Hepatic stellate cell (primary cell): Measurements from ENCODE around the gene ZC3H10.
"Not testable (repeated sequence)": the region's sequence is repeated elsewhere in the genome, so short reads cannot be mapped to it uniquely, and the experiment has no call there.

Source experiments
- DNase-seq: peaks from one replicate; pipeline ENCODE4 v3.0.0; 2011; ENCODE audit warnings: low spot score

Gene ZC3H10

GRCh38 chr12:56103066-56103711 lies 14.9 kb upstream of the ZC3H10 start:
- no peak for DNase-seq

DNA sequence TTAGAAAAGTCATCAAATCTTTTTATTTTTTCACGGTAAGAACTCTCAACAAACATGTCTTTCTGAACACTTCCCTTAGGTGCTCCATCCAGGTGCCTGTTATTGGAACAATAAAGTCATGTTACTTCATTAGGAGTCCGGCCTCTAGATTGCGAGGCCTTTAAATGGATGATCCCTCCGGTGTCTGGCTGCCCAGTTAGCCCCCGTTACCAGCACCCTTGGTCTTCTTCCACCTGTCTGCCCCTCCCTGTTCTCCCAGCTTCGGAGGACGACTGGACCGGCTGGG lies 14.3 kb upstream of the ZC3H10 start:
- no peak for DNase-seq

DNA sequence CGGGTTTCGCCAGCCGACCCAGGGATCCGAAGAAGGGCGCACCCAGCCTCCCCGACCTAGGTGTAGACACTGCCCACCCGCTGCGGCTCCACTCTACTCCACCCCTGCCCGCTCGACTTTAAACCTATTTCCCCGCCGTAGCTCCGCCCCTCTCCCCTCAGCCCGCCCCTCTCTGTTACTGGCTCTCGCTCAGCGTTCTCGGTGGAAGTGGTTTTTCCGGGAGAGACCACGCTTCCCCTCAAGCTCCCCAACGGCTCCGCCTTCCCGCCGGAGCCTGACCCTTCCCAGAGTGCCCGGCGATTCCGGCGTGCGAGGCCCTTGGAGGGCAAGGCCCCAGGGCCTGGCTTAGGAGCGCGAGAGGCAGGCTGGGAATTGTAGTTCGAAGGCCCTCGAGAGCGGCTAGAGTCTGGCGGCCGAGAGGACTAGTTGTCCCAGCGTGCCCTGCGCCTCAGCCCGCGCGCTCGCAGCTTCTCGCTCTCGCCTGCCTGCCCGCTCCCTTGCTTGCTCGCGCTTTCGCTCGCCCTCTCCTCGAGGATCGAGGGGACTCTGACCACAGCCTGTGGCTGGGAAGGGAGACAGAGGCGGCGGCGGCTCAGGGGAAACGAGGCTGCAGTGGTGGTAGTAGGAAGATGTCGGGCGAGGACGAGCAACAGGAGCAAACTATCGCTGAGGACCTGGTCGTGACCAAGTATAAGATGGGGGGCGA lies 13.8 kb upstream of the ZC3H10 start, which contains the start of gene PA2G4:
PA2G4 (plus strand) TSS at position 451 of the 706 bp plus-strand sequence; CDS start at position 630, 179 bp downstream.
- peak; percentile 97 for DNase-seq

DNA sequence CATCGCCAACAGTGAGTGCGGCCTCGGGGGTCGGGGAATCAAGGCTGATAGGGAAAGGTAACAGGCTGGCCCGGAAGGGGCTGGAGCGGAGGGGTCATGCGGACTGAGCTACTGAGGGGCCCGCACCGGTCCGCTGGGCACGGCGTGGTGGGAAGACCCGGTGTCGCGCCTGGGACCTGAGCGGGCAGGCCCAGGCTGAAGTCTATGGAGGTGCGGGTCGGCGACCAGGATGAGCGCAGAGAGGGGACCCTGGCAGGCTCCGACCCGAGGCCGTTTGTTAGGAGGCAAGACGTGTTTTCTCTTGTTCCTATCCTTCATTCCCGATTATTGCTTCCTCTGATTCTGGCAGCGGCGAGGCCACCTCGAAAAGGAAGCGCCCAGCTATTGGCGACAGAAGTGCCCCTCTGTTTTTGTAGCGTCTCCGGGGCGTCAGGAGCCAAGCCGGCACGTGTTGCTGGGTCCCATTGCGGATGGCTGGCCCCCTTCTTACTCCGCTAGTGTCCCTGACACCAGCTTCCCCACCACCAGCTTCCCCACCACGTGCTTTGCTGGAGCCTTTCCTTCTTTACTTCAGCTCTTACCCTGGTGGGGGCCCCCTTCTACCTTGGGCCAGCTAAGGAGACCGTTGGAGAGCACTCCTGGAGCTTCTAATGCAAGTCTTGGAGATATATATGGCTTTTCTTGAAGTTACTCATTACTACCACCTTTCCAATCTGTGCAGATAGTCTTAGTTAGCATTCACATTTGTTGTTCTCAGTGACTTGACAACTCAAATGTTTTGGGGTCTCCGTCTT lies 13.1 kb upstream of the ZC3H10 start:
- DNase-seq, result no peak

DNA sequence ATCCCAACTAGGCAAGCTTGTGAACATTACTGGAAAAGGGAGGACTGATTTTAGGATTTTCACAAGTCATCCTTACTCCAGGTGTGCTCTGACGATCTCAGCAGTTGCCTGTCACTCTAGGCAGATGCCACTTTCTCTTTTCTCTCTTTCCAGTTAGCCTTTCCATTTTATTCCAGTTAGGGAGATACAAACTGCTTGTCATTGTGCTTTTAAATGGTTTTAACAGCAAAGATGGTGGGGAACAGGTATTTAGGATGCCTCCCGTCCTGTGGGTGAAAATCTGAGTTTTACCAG lies 12.5 kb upstream of the ZC3H10 start:
- DNase-seq, result no peak

DNA sequence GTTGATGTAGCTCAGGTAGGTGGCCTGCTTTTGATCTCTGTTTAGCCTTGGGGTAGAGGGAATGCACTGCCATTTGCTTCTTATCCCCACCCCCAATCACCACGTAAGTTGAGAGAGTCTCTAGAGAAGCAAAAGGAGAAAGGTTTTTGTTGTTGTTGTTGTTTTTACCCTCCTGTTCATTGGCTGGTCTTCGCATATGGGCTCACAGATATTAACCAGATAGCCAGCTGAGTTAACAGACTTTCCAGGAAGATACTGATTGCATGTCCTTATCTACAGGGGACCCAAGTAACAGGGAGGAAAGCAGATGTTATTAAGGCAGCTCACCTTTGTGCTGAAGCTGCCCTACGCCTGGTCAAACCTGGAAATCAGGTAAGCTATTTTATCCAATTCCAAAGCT lies 10.8 kb upstream of the ZC3H10 start:
- no peak for DNase-seq

DNA sequence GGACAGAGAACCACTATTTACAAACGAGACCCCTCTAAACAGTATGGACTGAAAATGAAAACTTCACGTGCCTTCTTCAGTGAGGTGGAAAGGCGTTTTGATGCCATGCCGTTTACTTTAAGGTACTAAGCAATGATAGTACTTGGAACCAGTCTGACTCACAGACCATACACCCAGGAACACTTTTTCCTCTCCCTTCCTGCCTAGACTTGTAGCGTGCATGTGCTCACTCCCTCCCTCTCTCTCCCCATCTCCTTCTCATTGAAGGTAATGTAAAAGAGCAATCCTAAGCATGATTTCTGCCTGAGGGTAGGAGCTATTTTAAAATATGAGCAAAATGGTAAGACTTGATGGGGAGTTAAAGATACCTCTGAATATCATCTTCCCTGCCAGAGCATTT lies 7.5 kb upstream of the ZC3H10 start:
- no peak for DNase-seq

DNA sequence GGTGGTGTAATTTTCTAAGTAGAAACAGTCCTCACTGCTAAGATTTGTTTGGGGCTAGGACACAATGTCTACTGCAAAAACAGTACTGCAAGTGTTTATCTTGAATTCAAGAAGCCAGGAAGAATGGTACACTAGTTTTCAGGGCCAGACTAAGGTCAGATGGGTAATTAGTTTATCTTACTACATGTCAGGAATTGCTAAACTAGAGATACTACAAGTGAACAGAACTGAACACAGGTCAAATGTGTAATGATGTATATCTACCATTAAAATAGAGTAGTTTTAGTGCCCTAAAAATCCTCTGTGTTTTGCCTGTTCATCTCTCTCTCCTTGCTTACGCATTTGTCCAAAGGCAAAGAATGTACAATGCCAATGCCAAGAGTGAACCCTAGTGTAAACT lies 4.0 kb upstream of the ZC3H10 start:
- DNase-seq, result no peak

DNA sequence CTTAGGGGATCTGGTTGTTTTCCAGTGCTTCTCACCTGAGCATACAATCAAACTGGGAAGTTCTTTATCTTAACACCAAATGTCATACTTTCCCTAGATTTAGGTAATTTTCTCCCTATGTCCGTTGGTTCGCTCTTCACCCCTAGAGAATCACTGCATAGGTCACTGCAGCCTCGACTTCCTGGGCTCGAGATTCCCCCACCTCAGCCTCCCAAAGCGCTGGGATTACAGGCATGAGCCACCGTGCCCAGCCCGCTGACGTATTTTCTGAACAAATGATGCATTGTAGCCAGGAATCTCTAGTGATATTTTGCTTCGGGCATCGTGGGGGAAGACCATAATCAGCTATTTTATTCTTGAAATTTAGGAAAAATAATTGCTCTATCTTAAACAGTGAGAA lies 2.7 kb upstream of the ZC3H10 start:
- no peak for DNase-seq

GRCh38 chr12:56116267-56117081 lies 1.6 kb upstream of the ZC3H10 start, which contains the start of gene RPL41:
Gene RPL41, plus strand, starts transcription at chr12:56116633.
- peak; percentile 69 for DNase-seq

DNA sequence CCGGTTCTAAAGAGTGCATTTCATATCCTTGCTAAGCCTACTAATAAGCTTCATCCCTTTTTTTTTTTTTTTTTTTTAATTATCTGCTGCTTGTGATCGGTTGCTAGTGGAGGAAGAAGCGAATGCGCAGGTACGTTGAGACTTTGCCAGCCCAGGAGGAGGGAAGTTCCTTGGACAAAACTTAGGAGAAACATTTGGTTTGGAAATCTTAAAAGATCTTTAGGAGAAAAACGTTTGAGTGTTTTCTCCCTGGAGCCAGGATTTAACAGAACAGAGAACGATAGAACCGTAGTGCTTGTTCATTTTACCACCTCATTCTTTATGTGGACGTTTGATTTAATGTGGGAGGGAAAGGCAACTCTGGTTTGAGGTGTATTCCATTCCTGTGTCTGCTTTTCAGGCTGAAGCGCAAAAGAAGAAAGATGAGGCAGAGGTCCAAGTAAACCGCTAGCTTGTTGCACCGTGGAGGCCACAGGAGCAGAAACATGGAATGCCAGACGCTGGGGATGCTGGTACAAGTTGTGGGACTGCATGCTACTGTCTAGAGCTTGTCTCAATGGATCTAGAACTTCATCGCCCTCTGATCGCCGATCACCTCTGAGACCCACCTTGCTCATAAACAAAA lies 872 bp upstream of the ZC3H10 start:
- not testable (repeated sequence) for DNase-seq

DNA sequence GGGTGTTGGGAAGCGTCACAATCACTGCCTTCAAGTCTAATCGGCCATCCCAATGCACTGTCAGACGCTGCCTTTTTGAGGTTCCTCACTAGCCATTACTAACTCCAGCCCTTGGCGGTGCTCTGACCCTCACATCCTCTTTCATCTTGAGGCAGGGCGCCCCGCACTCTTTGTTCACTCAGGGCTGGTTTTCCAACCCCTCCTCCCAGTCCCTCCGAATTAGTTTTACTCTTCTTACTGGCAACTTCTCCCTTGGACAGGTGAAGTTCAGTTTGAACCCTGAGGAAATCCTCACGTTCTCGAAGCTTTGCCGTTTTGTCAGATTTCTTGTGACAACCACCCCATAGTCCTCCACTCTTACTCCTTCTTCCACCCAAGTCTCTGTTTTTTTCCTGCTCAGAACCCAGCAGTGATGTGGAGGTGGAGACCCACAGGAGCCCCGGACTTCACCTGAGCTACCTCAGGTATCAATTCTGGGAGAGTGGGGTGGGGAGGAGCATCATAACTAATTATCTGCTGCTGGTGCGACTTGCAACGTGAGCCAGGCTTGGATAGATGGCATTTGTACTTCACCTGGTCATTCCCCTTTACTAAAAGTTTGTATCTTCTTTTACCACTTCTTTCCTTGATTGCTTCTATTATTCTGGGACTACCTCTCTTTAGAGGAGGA lies 757 bp downstream of the ZC3H10 start:
- no peak for DNase-seq

DNA sequence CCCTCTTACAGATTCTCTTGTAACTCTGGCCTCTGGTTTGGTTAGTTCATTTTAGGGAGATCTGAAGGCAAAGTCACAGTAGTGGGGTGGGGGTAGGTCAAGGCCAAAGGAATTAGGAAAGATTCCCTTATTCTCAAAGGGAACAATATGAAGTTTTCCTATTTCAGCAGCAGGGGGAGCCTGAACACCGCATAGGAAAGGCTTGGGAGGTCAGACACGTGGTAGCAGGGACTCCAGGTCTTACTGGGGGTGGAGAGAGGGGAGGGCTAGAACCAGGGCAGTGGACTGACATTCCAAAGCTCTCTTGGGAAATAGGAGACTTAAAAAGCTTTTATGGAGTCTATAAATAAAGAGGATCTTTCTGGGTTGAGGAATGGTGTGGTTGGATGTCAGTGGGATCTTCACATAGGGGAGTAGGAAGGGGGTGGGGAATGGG lies 1.3 kb downstream of the ZC3H10 start:
- DNase-seq, result peak; percentile 98

GRCh38 chr12:56120158-56120846 lies 2.2 kb downstream of the ZC3H10 start:
- DNase-seq, result no peak

DNA sequence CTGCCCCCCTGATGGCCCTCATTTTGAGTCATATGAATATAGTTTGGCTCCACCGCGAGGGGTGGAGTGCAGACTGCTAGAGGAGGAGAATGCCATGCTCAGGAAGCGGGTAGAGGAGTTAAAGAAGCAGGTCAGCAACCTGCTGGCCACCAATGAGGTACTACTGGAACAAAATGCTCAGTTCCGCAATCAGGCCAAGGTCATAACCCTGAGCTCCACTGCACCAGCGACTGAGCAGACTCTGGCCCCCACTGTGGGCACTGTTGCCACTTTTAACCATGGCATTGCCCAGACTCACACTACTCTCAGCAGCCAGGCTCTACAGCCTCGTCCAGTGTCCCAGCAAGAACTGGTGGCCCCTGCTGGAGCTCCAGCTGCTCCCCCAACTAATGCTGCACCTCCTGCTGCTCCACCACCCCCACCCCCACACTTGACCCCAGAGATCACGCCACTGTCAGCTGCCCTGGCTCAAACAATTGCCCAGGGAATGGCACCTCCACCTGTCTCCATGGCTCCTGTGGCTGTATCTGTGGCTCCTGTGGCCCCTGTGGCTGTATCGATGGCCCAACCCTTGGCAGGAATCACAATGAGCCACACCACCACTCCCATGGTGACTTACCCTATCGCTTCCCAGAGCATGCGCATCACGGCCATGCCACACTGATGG lies 3.3 kb downstream of the ZC3H10 start:
- DNase-seq, result no peak

DNA sequence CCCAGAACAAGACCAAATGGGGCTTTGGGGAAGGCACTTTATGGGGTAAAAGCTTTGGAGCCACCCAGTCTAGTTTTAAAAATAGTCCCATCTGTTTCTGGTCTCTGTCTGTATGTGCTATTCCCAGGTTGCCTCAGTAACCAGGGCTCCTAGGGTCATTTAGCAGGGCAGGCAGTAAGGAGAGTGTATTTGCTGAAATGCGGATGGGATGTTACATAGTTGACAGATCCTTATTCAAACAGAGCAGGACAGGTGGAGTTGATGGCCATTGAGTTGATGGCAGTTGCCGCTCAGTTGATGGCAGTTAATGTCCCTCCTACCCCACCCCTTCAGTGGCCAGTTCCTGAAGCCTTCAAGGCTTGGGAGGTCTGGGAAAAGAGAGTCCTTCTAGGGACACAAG lies 4.6 kb downstream of the ZC3H10 start:
- no peak for DNase-seq

DNA sequence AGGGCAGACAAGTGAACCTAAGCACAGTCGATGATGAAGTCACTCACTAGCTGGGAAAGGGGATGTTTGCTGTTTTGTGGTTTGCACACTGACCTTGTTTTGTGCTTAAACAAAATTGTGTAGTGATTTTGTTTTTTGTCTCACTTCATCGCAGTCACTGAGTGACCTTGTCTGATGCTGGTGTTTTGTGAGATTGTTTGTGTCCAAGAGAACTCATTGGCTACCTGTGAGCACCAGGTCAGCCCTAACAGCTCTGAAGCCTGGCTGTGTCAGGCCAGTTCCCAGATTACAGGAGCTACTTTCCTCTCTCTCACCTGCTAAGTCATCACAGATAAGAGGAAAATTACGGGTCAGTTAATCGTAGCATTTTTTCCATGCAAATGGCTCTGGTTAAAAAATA lies 6.1 kb downstream of the ZC3H10 start:
- DNase-seq, result no peak

DNA sequence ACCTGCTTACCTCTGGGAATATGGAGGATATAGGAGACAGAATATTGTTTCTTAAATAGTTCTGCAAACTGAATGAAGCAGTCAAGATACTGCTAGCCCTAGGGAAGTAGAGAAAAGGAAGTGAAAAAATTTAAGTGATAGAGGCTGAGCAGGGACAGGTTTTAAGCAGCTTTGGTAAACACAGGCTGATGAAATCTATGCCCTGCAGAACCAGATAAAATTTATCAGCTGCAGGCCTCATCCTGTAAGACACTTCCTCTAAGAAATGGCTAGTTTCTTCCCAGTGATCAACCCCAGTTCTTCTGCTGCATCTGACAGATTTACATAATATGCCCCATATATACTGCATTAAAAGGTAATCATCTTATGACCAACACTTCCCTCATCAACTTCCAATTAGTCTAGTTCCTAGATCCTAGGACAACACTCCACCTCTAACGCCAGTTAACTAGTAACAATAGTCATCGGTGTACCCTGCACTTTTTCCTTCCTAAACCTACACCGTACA lies 8.7 kb downstream of the ZC3H10 start:
- DNase-seq, result no peak

GRCh38 chr12:56127485-56127887 lies 9.4 kb downstream of the ZC3H10 start:
- DNase-seq, result no peak
